Limb (tissue), 2 donors: ENCODE results near the gene HOXA13.
A peak's percentile ranks its signal among the peaks of the same experiment; 100 is the strongest.

Experiments
- DNase-seq, 2 donors: peaks; one replicate each; pipeline ENCODE4 v3.0.0-alpha.2; 2016; ENCODE audit errors: extremely low spot score in 2 of 2

The HOXA13 gene

DNA sequence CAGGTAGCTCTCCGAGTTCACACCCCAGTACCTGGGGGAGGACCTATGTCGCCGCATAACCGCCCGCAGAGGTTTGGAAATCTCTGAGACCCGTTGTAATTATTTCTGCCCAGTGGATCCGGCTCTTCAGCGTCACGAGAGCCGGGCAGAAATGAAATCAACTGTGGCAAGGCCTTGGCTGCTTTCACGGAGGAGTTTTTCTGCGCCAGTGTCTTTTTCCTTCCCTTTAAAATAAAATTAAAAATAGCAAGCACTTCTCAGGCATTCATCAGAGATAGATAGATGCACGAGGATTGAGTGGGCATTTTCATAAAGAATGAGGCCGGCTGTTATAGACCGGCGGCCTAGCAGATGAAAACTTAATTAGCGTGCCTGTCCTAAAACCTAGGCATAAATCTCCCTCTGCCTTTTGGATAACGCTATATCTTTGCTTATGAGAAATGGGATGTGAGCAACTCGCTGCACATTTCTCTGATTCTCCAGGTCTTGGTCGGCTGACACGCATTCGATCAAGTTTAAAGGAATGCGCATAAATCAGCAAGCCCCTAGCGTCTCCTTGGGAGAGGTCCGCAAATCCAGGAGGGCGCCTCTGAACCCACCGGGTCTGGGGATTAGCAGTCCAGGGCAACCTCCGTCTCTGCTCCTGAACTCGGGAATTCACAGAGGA lies 6.4 kb downstream of the HOXA13 start:
- peak in 1 of 2 donors; percentile 62 for DNase-seq

DNA sequence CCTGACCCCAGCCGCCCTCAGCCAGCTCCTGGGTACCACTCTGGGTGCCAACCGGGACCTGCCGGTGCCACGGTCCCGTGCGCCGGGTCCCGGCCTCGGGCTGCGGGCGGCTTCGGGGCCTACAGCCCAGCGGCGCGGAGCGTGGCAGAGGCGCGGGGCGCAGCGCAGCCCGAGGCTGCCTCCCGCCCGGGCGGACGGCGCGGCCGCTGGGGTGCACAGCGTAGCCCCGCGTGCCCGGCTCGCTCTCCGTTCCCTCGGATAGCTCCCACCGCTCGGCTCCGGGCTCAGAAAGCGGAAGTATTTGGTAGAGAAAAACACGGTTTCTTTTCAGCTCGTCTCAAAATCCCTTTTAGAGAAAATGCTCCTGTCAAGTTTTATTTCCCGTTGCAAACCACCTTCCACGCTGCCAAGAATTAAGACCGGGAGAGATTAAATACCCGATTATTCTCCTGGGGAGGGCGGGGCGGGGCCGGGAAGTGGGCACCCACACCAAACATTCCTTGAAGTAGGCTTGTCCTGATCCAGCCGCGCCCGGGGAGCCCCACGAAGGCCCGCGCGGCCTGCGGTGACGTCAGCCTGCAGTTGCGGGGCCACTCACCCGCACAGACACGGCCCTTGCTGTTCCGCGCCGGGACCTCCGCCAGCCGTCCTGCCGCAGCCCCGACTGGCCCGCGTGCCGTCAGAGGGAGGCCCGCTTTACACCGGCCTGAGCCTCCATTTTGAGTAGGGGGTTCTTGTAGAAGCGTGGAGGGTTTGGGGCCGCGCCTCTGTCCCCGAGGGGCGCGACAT lies 7.2 kb downstream of the HOXA13 start:
- peak in 1 of 2 donors; percentile 67 for DNase-seq

DNA sequence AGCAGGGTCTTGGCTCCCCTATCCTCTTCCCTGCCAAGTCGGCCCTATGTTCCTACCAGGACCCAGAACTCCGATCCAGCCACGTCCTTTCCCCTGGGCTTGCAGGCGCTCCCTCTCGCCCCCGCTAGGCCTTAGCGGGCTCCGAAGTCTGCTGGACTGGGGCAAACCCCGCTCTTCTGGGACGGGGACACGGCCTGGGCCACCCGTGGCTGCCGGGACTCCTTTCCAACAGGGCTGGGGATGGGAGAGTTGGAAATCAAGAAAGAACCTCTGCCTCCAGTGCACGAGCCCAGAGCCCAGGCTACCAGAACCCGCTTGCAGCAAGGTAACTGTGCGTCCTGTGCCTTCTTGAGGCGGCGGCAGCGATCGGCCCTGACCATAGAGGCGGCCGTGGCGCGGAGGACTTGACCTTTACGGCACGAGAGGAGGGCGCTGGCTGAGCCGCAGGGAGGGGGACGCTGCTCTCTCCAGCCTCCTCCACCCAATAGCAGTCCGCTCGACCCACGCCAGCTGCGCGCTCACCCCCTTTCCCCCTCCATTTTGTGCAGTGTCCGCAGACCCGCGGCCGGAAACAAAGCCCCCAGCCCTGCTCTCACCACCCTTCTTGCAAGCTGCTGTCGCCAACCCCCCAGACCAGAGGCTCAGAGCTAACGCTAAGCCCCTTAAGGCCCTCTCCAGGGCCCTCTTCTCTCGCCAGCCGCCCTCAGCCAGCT lies 7.9 kb downstream of the HOXA13 start:
- DNase-seq = peak in 1 of 2 donors; percentile 62

DNA sequence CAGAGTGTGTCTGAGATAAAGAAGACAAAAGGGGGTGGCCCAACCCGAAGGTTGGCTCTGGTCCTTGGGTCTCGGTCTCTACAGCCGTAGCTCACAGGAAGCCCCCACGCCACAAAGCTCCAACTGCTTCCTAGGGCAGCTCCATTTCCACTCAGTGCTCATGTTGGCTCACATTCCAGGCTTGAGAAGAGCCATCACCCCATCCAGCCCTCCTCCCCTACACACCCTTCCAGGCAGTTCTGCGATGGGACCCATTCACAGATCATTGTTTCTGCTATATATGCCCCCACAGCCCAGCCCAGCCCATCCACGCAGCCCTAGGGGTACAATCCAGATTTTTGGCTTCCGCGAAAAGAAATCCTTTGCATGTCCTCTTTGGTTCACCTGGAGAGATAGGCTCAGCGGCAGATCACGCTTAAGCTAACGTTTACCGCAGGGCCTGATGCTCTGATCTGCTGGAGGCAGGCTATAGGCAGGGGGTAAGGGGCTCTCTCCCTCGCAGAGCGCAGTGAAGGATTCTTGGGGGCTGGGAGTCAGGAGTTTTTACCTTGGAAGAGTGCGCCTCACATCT lies 8.6 kb downstream of the HOXA13 start:
- peak in 1 of 2 donors; percentile 47 for DNase-seq

DNA sequence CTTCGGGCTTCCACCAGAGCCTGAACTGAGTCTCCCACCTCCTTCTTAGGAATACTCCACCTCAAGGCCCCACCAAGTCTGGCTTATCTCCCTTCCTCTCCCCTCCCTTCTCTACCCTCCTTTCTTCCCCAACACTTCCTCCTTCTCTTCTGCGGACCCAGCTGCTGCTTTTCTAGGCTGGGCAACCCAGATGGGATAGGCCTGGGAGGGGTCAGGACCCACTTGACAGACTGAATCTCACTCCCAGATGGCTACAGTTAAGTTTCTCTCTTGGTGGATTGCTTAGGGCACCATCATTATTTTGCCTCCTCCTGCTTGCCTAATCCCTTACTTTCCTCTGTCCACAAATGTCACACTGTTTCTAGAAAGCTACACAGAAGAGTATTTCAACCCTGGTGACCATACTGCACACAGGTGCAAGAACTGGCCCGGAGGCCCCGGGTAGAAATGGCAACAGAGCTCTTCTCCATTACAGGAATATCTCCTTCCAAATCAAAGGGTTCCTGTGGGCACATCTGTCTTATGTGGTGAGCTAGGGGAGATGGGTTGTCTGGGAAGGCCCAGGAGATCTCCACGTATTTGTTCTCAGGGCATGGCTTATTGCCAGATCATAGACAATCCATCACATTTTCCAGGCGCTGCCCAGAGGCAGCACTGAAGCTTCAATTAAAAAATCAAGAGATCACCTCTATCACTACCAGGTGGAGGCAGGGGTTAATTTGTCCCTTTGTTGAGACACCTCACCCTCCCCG lies 9.7 kb downstream of the HOXA13 start:
- peak in 1 of 2 donors; percentile 29 for DNase-seq

DNA sequence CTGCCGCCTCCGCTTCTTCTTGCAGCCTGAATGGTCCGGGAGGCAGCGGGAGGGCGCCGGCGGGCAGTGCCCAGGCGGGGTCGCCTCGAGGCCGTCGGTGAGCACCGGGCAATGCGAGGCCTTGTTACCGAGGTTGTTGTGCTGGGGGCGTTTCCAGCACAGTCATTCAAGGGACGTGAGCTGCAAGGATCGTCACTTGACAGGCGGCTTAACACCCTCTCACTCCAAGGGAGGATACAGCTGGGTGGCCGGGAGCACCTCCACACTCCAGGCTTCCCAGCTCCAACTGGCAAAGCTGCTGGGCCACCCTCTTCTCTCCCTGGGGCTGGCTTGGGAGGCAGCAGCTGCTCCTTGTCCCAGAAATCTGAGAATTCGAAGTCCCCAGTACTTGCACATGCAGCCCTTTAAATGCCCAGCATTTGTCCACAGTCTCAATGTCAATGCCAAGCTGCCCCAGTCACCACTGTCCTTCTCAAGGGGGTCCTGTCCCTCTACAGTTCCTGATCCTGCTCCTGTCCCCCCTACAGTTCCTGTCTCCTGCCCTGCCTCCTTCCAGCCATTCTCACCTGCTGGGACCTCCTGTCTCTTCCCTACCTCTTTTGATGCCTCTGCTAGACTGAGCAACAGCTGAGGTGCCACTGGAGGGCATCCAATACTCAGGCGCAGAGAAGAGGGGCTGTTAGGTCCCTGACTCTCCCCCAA lies 10.4 kb downstream of the HOXA13 start:
- DNase-seq = peak in 1 of 2 donors; percentile 53

DNA sequence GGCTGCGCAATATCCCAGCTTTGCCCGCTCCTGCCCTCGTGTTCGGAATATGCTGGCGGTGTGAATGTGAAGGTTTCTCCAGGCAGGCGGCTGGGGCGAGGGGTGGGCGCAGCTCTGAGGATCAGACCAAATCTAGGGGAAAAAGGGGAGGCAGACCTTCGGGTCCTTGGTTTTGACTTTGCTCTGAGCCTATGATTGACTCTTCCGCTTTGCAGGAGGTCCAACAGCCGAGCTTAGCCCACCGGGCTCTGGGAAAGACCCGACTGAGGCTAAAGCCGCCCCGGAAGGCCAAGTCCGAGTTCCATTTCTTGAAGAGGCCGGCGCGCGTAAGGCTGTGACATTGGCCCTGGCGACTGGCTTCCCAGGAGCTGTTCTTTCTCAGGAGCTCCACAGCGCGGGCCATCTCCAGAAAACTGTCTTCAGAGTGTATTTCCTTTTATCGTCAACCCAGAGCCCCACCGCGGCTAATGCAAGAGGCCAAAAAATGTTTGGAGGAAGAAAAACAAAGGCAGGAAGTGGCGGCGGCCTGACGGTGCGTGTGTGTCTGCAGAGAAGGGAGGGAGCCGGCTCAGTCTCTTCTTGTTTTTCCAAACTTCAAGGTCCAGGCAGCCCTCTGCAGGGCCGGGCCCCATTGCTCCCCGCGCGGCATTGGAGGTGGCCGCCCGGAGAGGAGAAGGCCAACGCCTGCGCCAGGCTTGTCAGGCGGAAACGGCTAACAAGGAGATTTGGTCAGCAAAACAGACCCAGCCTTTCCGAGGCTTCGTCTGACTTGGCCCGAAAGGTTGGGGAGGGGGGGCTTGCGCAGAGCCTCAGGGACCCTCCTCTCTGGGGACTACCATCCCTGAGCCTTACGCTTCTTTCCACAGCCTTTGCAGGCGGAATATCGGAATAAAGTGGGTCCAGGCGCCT lies 11.3 kb downstream of the HOXA13 start:
- DNase-seq = peak in 1 of 2 donors; percentile 67

DNA sequence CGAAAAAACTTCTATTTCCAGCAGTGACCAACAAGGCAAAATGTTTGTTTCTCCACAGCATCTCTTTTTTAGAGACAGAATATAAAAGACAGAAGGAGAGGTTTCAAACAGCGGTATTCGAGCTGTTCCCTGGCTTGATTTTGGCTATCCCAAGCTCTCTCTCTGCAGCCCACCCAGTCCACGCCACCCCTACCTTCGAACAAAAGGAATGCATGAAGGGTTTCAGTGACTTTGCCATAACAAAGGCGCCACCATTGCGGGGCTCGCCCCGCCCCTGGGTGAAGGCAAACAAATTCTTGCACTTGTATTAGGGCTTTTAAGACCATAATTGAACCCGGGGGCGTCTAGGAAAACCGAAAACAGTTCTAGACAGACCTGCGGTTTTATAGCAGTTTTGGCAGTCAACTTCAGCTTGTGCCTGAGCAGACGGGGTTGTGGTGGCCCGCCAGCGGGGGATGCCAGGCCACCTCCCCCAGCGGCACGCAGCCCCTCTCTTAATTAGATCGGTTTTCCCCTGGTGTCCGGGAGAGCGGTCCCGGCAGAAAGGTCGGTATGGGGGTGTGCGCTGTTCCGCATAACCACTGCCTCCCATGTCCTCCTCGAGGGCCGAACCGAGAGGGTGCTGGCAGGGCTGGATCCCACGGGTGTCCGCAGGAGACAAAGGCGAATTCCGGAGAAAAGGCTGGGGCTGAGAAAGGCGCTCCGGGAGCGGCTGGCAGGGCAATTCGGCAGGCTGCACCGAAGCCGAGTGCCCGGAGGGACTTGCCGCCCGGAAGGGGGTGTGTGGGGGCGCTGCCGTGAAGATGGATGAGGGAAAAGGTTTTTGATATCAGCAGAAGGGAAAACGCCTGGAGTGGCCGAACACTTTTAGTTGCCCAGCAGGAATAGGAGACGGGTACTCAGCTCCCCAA lies 12.2 kb downstream of the HOXA13 start:
- peak in 1 of 2 donors; percentile 63 for DNase-seq

DNA sequence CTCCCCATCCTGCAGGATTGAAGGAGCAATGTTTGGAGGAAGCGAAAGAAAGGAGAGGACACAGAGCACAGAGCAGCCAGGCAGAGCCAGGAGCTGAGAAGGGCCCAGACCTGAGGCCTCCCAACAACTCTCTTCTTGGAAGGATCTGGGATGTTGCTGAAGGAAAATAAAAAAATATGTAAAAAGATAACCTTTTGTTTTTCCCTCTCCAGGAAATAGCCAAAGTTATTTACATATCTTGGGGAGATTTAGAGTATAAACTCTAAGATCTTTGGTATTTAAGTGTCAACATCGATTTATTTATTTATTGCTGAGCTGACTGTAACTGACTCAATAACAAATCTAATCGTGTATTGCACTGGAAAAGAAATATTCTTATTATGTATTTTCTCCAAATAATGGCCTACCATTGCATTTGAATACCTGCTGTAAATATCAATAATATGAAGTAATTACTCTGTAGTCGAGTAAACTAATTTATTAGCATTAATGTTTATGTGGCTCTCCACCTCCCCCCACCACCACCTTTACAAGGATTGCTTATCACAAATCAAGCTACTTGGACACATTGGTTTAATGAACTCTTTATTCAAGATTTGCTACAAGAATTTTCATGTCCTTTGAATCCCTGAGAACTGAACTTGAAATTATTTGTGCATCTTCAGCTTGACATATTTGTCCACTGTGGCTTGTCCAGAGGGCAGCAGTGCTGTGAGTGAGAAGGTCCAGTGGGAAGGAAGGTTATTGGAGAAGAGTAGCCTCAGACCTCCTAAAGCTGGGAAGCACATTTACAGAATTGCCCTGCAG lies 13.0 kb downstream of the HOXA13 start:
- DNase-seq = peak in 1 of 2 donors; percentile 36

DNA sequence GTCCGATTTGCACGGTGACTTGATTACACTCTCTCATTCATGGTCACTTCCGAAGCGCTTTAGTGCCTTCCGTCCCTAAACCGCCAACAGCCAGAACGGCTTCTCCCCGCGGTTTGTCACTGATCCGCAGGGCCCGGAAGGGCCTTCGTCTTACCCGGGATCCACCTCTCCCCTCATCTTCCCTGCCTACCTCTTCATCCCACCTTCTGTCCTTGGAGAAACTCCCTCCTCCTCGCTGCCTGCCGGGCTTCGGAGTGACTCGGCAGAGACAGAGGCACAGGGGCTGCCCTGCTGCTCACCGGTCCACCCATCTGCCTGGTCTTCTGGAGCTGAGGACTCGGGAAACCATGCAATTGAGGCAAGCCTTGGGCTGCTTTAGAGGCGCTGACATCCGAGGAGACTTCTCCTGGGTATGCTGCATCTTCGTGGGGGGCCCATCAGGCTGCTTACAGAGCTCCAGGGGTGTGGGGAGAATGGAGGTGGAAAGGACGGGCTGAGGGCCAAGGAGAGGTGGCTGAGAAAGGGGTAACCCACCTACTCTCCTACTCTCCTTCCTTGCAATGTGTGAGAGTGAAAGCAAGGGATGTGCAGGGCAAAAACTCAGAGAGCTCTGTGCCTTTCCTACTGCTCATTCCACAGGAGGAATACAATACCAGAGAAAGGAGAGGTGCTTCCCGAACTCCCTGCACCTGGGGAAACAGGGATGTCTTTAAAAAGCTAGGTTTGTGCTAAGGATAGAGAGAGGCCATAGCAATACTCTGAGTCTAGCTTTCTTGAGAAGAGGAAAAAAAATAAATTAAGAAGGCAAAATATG lies 13.8 kb downstream of the HOXA13 start:
- DNase-seq = peak in 1 of 2 donors; percentile 53

DNA sequence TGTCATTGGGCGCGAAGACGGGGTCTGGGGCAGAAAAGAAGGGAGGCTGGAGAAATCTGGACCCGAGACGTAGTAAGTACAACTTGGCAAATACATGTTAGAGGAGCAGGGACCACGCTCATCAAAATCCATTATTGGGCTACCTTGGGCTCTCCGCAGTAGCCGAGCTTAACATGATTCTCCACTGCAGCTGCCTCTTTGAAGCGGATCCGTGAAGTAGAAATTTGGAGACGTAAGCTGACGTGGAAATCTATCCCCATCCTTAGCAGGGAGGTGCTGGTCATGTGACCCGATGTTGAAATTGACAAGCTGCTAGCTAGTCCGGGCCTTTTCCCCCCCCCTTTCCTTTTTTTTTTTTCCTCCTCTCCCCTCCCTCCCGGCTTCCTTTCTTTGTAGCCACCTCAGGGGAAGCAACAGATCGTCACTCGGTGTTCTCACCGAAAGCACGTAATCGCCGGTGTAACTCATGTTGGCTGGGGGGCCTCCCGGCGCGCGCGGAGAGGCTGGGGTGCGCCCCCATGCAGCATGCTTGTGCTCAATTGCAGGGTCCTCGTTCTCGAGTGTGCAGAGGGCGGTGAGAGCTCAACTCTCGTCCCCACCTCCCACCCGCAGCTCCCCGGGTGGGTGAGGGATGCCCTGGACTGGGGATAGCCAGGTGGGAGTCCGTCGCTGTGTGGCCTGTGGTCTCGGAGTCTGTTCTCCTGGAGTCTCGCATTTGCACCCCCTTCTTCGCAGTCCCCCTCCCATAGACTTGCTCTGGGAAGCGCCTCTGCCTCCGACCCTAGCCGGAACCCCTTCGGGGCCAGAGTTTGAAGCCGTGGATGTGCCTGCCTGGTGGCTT lies 14.7 kb downstream of the HOXA13 start, which contains the start of gene HOXA11:
HOXA11 (minus strand) TSS at position 220 of the 841 bp plus-strand sequence; CDS start at position 132, 88 bp downstream.
- peak in 1 of 2 donors; percentile 72 for DNase-seq

DNA sequence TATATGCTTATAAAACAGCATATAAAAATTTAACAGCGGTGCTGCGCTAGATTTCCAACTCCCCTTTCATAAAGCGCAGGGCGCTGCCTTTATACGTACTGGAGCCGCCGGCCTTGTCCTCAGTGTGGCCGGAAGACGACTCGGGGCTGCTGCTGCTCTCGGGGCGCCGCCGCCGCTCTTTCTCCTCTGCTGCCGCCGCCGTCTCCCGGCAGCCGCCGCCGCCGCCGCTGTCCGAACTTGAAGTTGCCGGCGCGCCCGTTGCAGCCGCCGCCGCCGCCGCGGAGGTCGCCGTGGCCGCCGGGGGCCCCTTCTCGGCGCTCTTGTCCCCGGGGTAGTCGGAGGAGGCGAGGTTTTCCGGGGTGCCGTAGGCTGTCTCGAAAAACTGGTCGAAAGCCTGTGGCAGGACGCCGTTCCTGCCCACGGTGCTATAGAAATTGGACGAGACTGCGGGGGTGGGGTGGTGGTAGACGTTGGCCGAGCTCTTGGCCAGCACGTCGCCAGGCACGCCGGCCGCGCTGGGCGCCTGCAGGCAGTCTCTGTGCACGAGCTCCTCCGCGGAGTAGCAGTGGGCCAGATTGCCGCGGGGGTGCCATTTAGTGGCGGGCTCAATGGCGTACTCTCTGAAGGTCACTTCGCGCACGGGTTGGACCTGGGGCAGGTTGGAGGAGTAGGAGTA lies 15.4 kb downstream of the HOXA13 start:
- peak in 1 of 2 donors; percentile 69 for DNase-seq

DNA sequence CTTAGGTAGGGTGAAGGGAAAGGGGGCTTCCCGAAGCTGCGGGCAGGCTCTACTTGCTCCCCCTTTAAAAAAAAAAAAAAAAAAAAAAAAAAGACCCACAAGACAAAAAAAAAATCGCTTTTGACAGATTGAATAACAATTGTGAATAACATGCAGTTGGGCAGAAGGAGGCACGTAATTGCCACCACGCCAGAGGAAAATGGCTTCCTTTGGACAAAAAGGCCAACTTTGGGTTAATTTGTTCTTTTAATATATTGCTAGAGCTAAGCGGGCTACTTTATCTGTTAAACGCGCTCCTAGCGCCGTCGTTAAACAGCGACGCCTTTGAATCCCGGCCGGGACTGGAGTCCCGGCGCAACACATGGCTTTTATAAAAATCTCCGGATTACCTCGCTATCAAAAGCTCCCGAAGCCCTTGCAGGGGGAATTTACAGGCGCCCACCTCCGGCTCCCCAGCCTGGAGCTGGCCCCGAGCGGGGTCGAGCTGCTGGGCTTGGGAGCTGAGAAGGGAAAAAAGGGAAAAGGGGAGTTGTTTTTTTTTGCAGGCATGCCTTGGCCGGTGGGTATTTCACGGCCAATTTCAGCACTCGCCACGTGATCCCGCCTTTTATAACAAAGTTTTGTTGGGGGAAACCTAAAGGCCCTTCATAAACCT lies 16.1 kb downstream of the HOXA13 start:
- peak in 1 of 2 donors; percentile 70 for DNase-seq
